Cerebellar cortex (tissue), 1 donor: ENCODE data around the gene MED12.
A peak's percentile ranks its signal among the peaks of the same experiment; 100 is the strongest.

Source experiments
- DNase-seq: peaks from one replicate; pipeline ENCODE4 v3.0.0-alpha.2; 2015; ENCODE audit warnings: low spot score

Gene MED12

GRCh38 chrX:71118032-71118984, at the start of gene MED12:
MED12 (plus strand) TSS chrX:71118596; CDS start chrX:71118755, 159 bp downstream.
- peak; percentile 83 for DNase-seq

- no peak for DNase-seq
These were observed 47.9 kb upstream of the MED12 start for GRCh38 chrX:71070531-71070930.

- DNase-seq, result no peak
These were observed 36.9 kb upstream of the MED12 start for GRCh38 chrX:71081330-71082123.

GRCh38 chrX:71082124-71082647, 36.2 kb upstream of the MED12 start:
- DNase-seq, result no peak

GRCh38 chrX:71082822-71083221, 35.6 kb upstream of the MED12 start:
- no peak for DNase-seq

GRCh38 chrX:71085900-71086299, 32.5 kb upstream of the MED12 start:
- DNase-seq, result no peak

GRCh38 chrX:71091263-71091662, 27.1 kb upstream of the MED12 start:
- no peak for DNase-seq

- DNase-seq, result peak; percentile 4
These were observed 23.4 kb upstream of the MED12 start for GRCh38 chrX:71095033-71095432.

- DNase-seq, result peak; percentile 91
These were observed 22.8 kb upstream of the MED12 start, which contains the start of gene FOXO4 for GRCh38 chrX:71095555-71095980. FOXO4 (plus strand) TSS chrX:71095851; CDS start chrX:71096529, 678 bp downstream.

GRCh38 chrX:71095981-71096759, 22.2 kb upstream of the MED12 start:
- peak; percentile 40 for DNase-seq

- DNase-seq, result no peak
These were observed 21.7 kb upstream of the MED12 start for GRCh38 chrX:71096760-71097032.

GRCh38 chrX:71098302-71098701, 20.1 kb upstream of the MED12 start:
- DNase-seq, result peak; percentile 16

GRCh38 chrX:71098951-71099506, 19.4 kb upstream of the MED12 start:
- no peak for DNase-seq

- no peak for DNase-seq
These were observed 18.7 kb upstream of the MED12 start for GRCh38 chrX:71099736-71100135.

GRCh38 chrX:71100581-71101505, 17.6 kb upstream of the MED12 start:
- DNase-seq, result no peak

- DNase-seq, result no peak
These were observed 16.1 kb upstream of the MED12 start for GRCh38 chrX:71102292-71102691.

- no peak for DNase-seq
These were observed 15.0 kb upstream of the MED12 start for GRCh38 chrX:71103110-71103983.

GRCh38 chrX:71105628-71106027, 12.8 kb upstream of the MED12 start:
- no peak for DNase-seq

GRCh38 chrX:71106427-71106826, 12.0 kb upstream of the MED12 start, which contains the start of gene CXorf65:
CXorf65 (minus strand) TSS chrX:71106740; CDS start chrX:71106556, 184 bp downstream.
- DNase-seq, result no peak
